ENCODE measurements around the gene RAB44.
"Not testable (repeated sequence)": the region's sequence is repeated elsewhere in the genome, so short reads cannot be mapped to it uniquely, and the experiment has no call there.

RAB44 gene

GRCh38 chr6:36721369-36722140, 23.9 kb downstream of the RAB44 start:
- no peak overlapping the region for H3K4me3 ChIP-seq (ENCODE audit: low read depth, low read length)
- no peak for TF ChIP-seq CTCF (IDR thresholded peaks at IDR 0.05; ENCODE audit: borderline replicate concordance, insufficient read depth, low read depth, low read length)

GRCh38 chr6:36722365-36722764, 24.7 kb downstream of the RAB44 start:
- no peak for TF ChIP-seq CTCF (IDR thresholded peaks at IDR 0.05; ENCODE audit: borderline replicate concordance, insufficient read depth, low read depth, low read length)
- H3K4me3 ChIP-seq (ENCODE audit: low read depth, low read length) = no peak overlapping the region

GRCh38 chr6:36722879-36723278, 25.3 kb downstream of the RAB44 start:
- no peak for TF ChIP-seq CTCF (IDR thresholded peaks at IDR 0.05; ENCODE audit: borderline replicate concordance, insufficient read depth, low read depth, low read length)

GRCh38 chr6:36723992-36724391, 26.4 kb downstream of the RAB44 start:
- H3K4me3 ChIP-seq (ENCODE audit: low read depth, low read length) = not testable (repeated sequence)

More at GRCh38 chr6:36722879-36723278, 25.3 kb downstream of the RAB44 start:
- no peak overlapping the region for H3K4me3 ChIP-seq (ENCODE audit: low read depth, low read length)

GRCh38 chr6:36724514-36725390, 27.1 kb downstream of the RAB44 start:
- TF ChIP-seq CTCF (IDR thresholded peaks at IDR 0.05; ENCODE audit: borderline replicate concordance, insufficient read depth, low read depth, low read length) = peak; percentile 43; the same call in 1 of the 2 replicates
- no peak overlapping the region for H3K4me3 ChIP-seq (ENCODE audit: low read depth, low read length)

- H3K4me3 ChIP-seq (ENCODE audit: low read depth, low read length) = no peak overlapping the region
- no peak for TF ChIP-seq CTCF (IDR thresholded peaks at IDR 0.05; ENCODE audit: borderline replicate concordance, insufficient read depth, low read depth, low read length)
Observed at GRCh38 chr6:36725581-36725980, 28.0 kb downstream of the RAB44 start.

- no peak for TF ChIP-seq CTCF (IDR thresholded peaks at IDR 0.05; ENCODE audit: borderline replicate concordance, insufficient read depth, low read depth, low read length)
- no peak overlapping the region for H3K4me3 ChIP-seq (ENCODE audit: low read depth, low read length)
Observed at GRCh38 chr6:36727505-36728021, 29.9 kb downstream of the RAB44 start.

Measured in GM12875 (cell line).